ENCODE results near the gene TEC. TPM values are rescaled to one million over a fixed set of nuclear protein-coding genes. Genes with fewer than 3 reads are reported as not detected.

The TEC gene
- total and polyA plus RNA-seq, 9 of the 15 experiments (the other 6 are each of a cell fraction or from before 2014, with no cell fraction given): 5.3 to 14.7 (median 8.8) TPM

- ATAC-seq (no peak), FAIRE-seq (no peak), DNase-seq (ENCODE audit: extremely low read depth in 1 of 4, low spot score in 3 of 4) (no peak)
- 53% methylated on average over 5 of the region's 5 CpGs for WGBS (ENCODE audit: insufficient coverage, low coverage, missing lambda C conversion rate)
- no peaks in the 10 kb centered on the region for H3K79me2 ChIP-seq (ENCODE audit: control insufficient read depth, insufficient read depth, low read length)
- H3K4me3 ChIP-seq: no peak overlapping the region
- no peak overlapping the region for H2AFZ ChIP-seq (ENCODE audit: low read depth, low read length)
- H4K20me1 ChIP-seq (replicated peaks; ENCODE audit: control insufficient read depth, insufficient read depth, low read length): no peaks in the 10 kb centered on the region
- TF ChIP-seq TBL1XR1 (IDR thresholded peaks at IDR 0.05; ENCODE audit: low read length in 2 of 2) (no peak), DNMT1 (IDR thresholded peaks at IDR 0.05) (no peak), ZKSCAN8 (CRISPR knock-in tag; IDR thresholded peaks at IDR 0.05) (no peak), ZNF3 (CRISPR knock-in tag; IDR thresholded peaks at IDR 0.05) (no peak), E2F6 (IDR thresholded peaks at IDR 0.05; ENCODE audit: borderline replicate concordance in 1 of 2, extremely low read depth in 1 of 2, insufficient read depth in 1 of 2, insufficient read length in 1 of 2, low read depth in 1 of 2, low read length in 1 of 2, poor library complexity in 1 of 2, severe bottlenecking in 1 of 2) (no peak), ZNF695 (CRISPR knock-in tag; IDR thresholded peaks at IDR 0.05) (no peak), RHOXF2B (CRISPR knock-in tag; conservative IDR thresholded peaks at IDR 0.05) (no peak)
- H3K9me3 ChIP-seq (replicated peaks; ENCODE audit: control insufficient read depth, insufficient read depth, low read depth, low read length): no peaks in the 10 kb centered on the region
- H3K27ac ChIP-seq (ENCODE audit: extremely low read depth, low read depth, low read length): no peak overlapping the region
- H3K36me3 ChIP-seq (ENCODE audit: control insufficient read depth, insufficient read depth, low read length): no peaks in the 10 kb centered on the region
- no peaks in the 10 kb centered on the region for H3K9me1 ChIP-seq (ENCODE audit: control insufficient read depth, insufficient read depth, low read length)
- ChIA-PET CTCF (ENCODE audit: low intra/inter-chr PET ratio) (no interaction called here), POLR2A (interaction anchor here (0.8 to 1.4 kb wide), 2 partner anchors 20 to 27 kb away, joined by 3 read pairs; no protein-coding TSS in a partner anchor)
- in situ Hi-C loops (cut with MboI): loop anchor here (10.0 kb wide), 1 partner anchor 237 kb away; no protein-coding TSS in a partner anchor
- H3K4me2 ChIP-seq (ENCODE audit: insufficient read depth, low read length): no peak overlapping the region
- H3K9ac ChIP-seq (ENCODE audit: insufficient read depth in 1 of 2, low read depth in 2 of 2, low read length in 2 of 2): no peak overlapping the region
- BruUV-seq (replicated peaks): no TSS peak
- intact Hi-C loops (cut with micrococcal nuclease): no loop called here
- no peaks in the 10 kb centered on the region for H3K27me3 ChIP-seq (ENCODE audit: control insufficient read depth in 2 of 2, insufficient read depth in 2 of 2, low read length in 2 of 2)
- peaks cover 0 to 2% of the 10 kb centered on the region in 2 experiments; a peak in 2 of 5 replicates for H3K4me1 ChIP-seq (replicated peaks in 1 of 2; ENCODE audit: control insufficient read depth in 2 of 2, insufficient read depth in 2 of 2, low read length in 2 of 2)
These were observed 37.9 kb upstream of the TEC start for GRCh38 chr4:48307528-48307927.

Data from K562 (cell line).